Measurements from ENCODE around the gene GALNT2.

The GALNT2 gene

GRCh38 chr1:230138561-230139239 is 71.7 kb downstream of the GALNT2 start:
- H3F3A ChIP-seq (ENCODE audit: insufficient read depth), result no peaks in the 10 kb centered on the region
- H3K9me2 ChIP-seq (replicated peaks; ENCODE audit: insufficient read depth, low read length), result no peaks in the 10 kb centered on the region
- H3K4me3 ChIP-seq (ENCODE audit: insufficient read depth, low read length, poor library complexity, severe bottlenecking), result no peak overlapping the region
- no peak overlapping the region for H3K4me2 ChIP-seq (ENCODE audit: low read depth, low read length, poor library complexity, severe bottlenecking)
- no peak overlapping the region for H3K27ac ChIP-seq (ENCODE audit: low read depth, low read length)
- H3K27me3 ChIP-seq (ENCODE audit: low read length), result no peaks in the 10 kb centered on the region
- no peak for TF ChIP-seq CTCF (IDR thresholded peaks at IDR 0.05; ENCODE audit: insufficient read depth, low read length, poor library complexity, severe bottlenecking)
- no peak for TF ChIP-seq EZH2phosphoT487 (conservative IDR thresholded peaks at IDR 0.05; ENCODE audit: low read length)
- H3K9ac ChIP-seq (ENCODE audit: low read length), result no peak overlapping the region
- no peaks in the 10 kb centered on the region for H4K20me1 ChIP-seq (ENCODE audit: low read depth, low read length)
- no peaks in the 10 kb centered on the region for H3K36me3 ChIP-seq (ENCODE audit: low read length)
- no peaks in the 10 kb centered on the region for H3K9me3 ChIP-seq (ENCODE audit: insufficient read depth, low read length)
- no peak overlapping the region for H2AFZ ChIP-seq (ENCODE audit: low read depth, low read length, severe bottlenecking)
- H3K79me2 ChIP-seq (ENCODE audit: insufficient read depth, low read length), result no peaks in the 10 kb centered on the region

- H3K9me2 ChIP-seq (replicated peaks; ENCODE audit: insufficient read depth, low read length), result no peaks in the 10 kb centered on the region
Measured at GRCh38 chr1:230139315-230139714, 72.3 kb downstream of the GALNT2 start.

GRCh38 chr1:230139741-230140140 is 72.7 kb downstream of the GALNT2 start:
- no peaks in the 10 kb centered on the region for H3K79me2 ChIP-seq (ENCODE audit: insufficient read depth, low read length)
- no peaks in the 10 kb centered on the region for H3K9me3 ChIP-seq (ENCODE audit: insufficient read depth, low read length)
- no peak overlapping the region for H3K27ac ChIP-seq (ENCODE audit: low read depth, low read length)
- no peaks in the 10 kb centered on the region for H3K27me3 ChIP-seq (ENCODE audit: low read length)
- no peak overlapping the region for H3K9ac ChIP-seq (ENCODE audit: low read length)
- no peak overlapping the region for H2AFZ ChIP-seq (ENCODE audit: low read depth, low read length, severe bottlenecking)
- H3F3A ChIP-seq (ENCODE audit: insufficient read depth), result no peaks in the 10 kb centered on the region
- no peaks in the 10 kb centered on the region for H3K9me2 ChIP-seq (replicated peaks; ENCODE audit: insufficient read depth, low read length)
- H3K36me3 ChIP-seq (ENCODE audit: low read length), result no peaks in the 10 kb centered on the region
- H4K20me1 ChIP-seq (ENCODE audit: low read depth, low read length), result no peaks in the 10 kb centered on the region
- TF ChIP-seq CTCF (IDR thresholded peaks at IDR 0.05; ENCODE audit: insufficient read depth, low read length, poor library complexity, severe bottlenecking) (no peak), EZH2phosphoT487 (conservative IDR thresholded peaks at IDR 0.05; ENCODE audit: low read length) (no peak)
- no peak overlapping the region for H3K4me3 ChIP-seq (ENCODE audit: insufficient read depth, low read length, poor library complexity, severe bottlenecking)
- H3K4me2 ChIP-seq (ENCODE audit: low read depth, low read length, poor library complexity, severe bottlenecking), result no peak overlapping the region

More at GRCh38 chr1:230139315-230139714, 72.3 kb downstream of the GALNT2 start:
- Histone ChIP-seq H3K79me2 (ENCODE audit: insufficient read depth, low read length) (no peaks in the 10 kb centered on the region), H4K20me1 (ENCODE audit: low read depth, low read length) (no peaks in the 10 kb centered on the region), H2AFZ (ENCODE audit: low read depth, low read length, severe bottlenecking) (no peak overlapping the region), H3K27me3 (ENCODE audit: low read length) (no peaks in the 10 kb centered on the region), H3K4me2 (ENCODE audit: low read depth, low read length, poor library complexity, severe bottlenecking) (no peak overlapping the region), H3F3A (ENCODE audit: insufficient read depth) (no peaks in the 10 kb centered on the region), H3K4me3 (ENCODE audit: insufficient read depth, low read length, poor library complexity, severe bottlenecking) (no peak overlapping the region), H3K9me3 (ENCODE audit: insufficient read depth, low read length) (no peaks in the 10 kb centered on the region), H3K27ac (ENCODE audit: low read depth, low read length) (no peak overlapping the region), H3K9ac (ENCODE audit: low read length) (no peak overlapping the region), H3K36me3 (ENCODE audit: low read length) (no peaks in the 10 kb centered on the region)
- TF ChIP-seq EZH2phosphoT487 (conservative IDR thresholded peaks at IDR 0.05; ENCODE audit: low read length) (no peak), CTCF (IDR thresholded peaks at IDR 0.05; ENCODE audit: insufficient read depth, low read length, poor library complexity, severe bottlenecking) (no peak)
